DND-41 (cell line): ENCODE data around the gene ADGRD2.
A peak's percentile ranks its signal among the peaks of the same experiment; 100 is the strongest.

Experiments used
- CTCF ChIP-seq: IDR thresholded peaks from 2 replicates; pipeline ENCODE4 v1.5.1; 2012; ENCODE audit warnings: borderline replicate concordance, low read length, moderate library complexity, mild to moderate bottlenecking; ENCODE audit not compliant: poor library complexity, severe bottlenecking; ENCODE audit errors: extremely low read depth
- EZH2 ChIP-seq: IDR thresholded peaks from 3 replicates; pipeline ENCODE4 v1.6.1; 2012; ENCODE audit warnings: borderline replicate concordance, low read depth, mild to moderate bottlenecking, moderate library complexity, low read length, inconsistent platforms; ENCODE audit not compliant: severe bottlenecking

GRCh38 chr9:124480621-124480981, 30.4 kb downstream of the ADGRD2 start:
- TF ChIP-seq CTCF (peak; percentile 45), EZH2 (no peak)
